GM20431 (cell line): ENCODE data around the gene HADHB.
"Not testable (repeated sequence)": the region's sequence is repeated elsewhere in the genome, so short reads cannot be mapped to it uniquely, and the experiment has no call there.

Experiments used
- in situ Hi-C: fragments of 300-500 bp; cut with MseI, MboI; formaldehyde crosslinking; loops from one replicate; pipeline ENCODE4 v1.15.0; 2020; ENCODE audit warnings: low sequenced_read_pairs; ENCODE audit not compliant: unreplicated experiment

Gene HADHB

GRCh38 chr2:26325851-26326250, 81.1 kb downstream of the HADHB start:
- in situ Hi-C loops, result no loop called here

- in situ Hi-C loops, result no loop called here
These were observed 81.8 kb downstream of the HADHB start for GRCh38 chr2:26326514-26326913.

- in situ Hi-C loops, result no loop called here
These were observed 82.8 kb downstream of the HADHB start for GRCh38 chr2:26327291-26328272.

GRCh38 chr2:26329083-26329482, 84.3 kb downstream of the HADHB start:
- in situ Hi-C loops, result not testable (repeated sequence)

GRCh38 chr2:26330114-26330549, 85.4 kb downstream of the HADHB start:
- in situ Hi-C loops, result no loop called here

GRCh38 chr2:26330604-26331003, 85.9 kb downstream of the HADHB start:
- in situ Hi-C loops, result no loop called here

- in situ Hi-C loops, result not testable (repeated sequence)
These were observed 86.6 kb downstream of the HADHB start for GRCh38 chr2:26331321-26331720.

GRCh38 chr2:26333293-26333692, 88.6 kb downstream of the HADHB start:
- in situ Hi-C loops, result no loop called here

GRCh38 chr2:26335231-26335630, 90.5 kb downstream of the HADHB start:
- in situ Hi-C loops, result no loop called here

- in situ Hi-C loops, result no loop called here
These were observed 92.0 kb downstream of the HADHB start for GRCh38 chr2:26336719-26337118.

- in situ Hi-C loops, result no loop called here
These were observed 92.6 kb downstream of the HADHB start for GRCh38 chr2:26337298-26337697.
